ENCODE data around the gene C3orf80. TPM values are rescaled to one million over a fixed set of nuclear protein-coding genes. Genes with fewer than 3 reads are reported as not detected.
A peak's percentile ranks its signal among the peaks of the same experiment; 100 is the strongest.

The C3orf80 gene
- total RNA-seq, 1 experiment from 2014 or later = 0.66 TPM

DNA sequence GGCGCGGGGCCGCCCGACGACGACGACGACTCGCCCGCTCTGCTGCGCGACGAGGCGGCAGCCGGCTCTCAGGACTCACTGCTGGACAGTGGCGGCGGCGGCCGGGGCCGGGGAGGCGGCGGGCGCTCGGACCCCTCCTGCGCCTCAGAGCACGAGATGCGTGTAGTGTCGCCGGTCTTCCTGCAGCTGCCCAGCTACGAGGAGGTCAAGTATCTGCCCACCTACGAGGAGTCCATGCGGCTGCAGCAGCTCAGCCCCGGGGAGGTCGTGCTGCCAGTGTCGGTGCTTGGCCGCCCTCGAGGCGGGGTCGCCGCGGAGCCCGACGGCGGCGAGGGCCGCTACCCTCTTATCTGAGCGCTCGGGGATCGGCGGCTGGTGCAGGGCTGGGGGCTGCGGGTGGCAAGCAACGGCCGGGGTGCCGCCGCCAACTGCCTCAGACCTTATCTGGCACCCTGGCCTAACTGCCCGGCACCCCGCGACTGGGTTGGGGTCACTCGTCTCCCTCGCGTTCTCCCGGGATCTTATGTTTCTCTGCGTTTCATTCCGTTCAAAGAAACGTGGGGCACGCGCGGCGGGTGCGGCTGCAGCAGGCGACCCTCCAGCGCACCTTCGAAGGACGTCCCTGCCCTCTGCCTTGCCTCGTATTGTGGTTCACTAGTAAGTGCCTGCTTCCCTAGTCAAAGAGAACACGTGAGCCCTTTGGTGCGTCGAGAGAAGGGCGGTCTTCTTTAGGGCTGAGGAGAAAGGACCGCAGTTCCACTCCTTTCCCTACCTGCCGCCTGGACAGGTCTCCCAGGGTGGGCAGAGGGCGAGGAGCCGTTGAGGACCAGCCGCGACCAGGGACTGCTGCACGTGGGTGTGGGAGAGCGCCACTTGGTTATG, 1.0 kb downstream of the C3orf80 start (continued):
- TF ChIP-seq, protein P1, sequence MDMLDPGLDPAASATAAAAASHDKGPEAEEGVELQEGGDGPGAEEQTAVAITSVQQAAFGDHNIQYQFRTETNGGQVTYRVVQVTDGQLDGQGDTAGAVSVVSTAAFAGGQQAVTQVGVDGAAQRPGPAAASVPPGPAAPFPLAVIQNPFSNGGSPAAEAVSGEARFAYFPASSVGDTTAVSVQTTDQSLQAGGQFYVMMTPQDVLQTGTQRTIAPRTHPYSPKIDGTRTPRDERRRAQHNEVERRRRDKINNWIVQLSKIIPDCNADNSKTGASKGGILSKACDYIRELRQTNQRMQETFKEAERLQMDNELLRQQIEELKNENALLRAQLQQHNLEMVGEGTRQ (CRISPR knock-in tag; IDR thresholded peaks at IDR 0.05) = peak; percentile 73
- TF ChIP-seq, protein P2, sequence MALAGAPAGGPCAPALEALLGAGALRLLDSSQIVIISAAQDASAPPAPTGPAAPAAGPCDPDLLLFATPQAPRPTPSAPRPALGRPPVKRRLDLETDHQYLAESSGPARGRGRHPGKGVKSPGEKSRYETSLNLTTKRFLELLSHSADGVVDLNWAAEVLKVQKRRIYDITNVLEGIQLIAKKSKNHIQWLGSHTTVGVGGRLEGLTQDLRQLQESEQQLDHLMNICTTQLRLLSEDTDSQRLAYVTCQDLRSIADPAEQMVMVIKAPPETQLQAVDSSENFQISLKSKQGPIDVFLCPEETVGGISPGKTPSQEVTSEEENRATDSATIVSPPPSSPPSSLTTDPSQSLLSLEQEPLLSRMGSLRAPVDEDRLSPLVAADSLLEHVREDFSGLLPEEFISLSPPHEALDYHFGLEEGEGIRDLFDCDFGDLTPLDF (CRISPR knock-in tag; IDR thresholded peaks at IDR 0.05) = peak; percentile 93
- 0 out of 2 replicates have a peak, but pooled peaks have one; percentile 55 for TF ChIP-seq SMAD4 (CRISPR knock-in tag; IDR thresholded peaks at IDR 0.05)
- TF ChIP-seq NFYB (CRISPR knock-in tag; conservative IDR thresholded peaks at IDR 0.05; ENCODE audit: low read depth) = no peak; the same call in 1 of the 2 replicates
- TF ChIP-seq TEAD4 (CRISPR knock-in tag; IDR thresholded peaks at IDR 0.05) = peak; percentile 74; the same call in 1 of the 2 replicates
- TF ChIP-seq, protein P3, sequence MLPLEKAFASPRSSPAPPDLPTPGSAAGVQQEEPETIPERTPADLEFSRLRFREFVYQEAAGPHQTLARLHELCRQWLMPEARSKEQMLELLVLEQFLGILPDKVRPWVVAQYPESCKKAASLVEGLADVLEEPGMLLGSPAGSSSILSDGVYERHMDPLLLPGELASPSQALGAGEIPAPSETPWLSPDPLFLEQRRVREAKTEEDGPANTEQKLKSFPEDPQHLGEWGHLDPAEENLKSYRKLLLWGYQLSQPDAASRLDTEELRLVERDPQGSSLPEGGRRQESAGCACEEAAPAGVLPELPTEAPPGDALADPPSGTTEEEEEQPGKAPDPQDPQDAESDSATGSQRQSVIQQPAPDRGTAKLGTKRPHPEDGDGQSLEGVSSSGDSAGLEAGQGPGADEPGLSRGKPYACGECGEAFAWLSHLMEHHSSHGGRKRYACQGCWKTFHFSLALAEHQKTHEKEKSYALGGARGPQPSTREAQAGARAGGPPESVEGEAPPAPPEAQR (CRISPR knock-in tag; IDR thresholded peaks at IDR 0.05) = no peak
- peak; percentile 91 for TF ChIP-seq ZNF232 (CRISPR knock-in tag; IDR thresholded peaks at IDR 0.05)
- peak; percentile 81; the same call in 1 of the 2 replicates for TF ChIP-seq TCF7 (CRISPR knock-in tag; IDR thresholded peaks at IDR 0.05; ENCODE audit: low read depth)
- TF ChIP-seq CBFB (CRISPR knock-in tag; IDR thresholded peaks at IDR 0.05; ENCODE audit: low read depth) = 0 out of 2 replicates have a peak, but pooled peaks have one; percentile 20
- 0 out of 2 replicates have a peak, but pooled peaks have one; percentile 26 for TF ChIP-seq SP1 (CRISPR knock-in tag; conservative IDR thresholded peaks at IDR 0.05)
- TF ChIP-seq, protein P4, sequence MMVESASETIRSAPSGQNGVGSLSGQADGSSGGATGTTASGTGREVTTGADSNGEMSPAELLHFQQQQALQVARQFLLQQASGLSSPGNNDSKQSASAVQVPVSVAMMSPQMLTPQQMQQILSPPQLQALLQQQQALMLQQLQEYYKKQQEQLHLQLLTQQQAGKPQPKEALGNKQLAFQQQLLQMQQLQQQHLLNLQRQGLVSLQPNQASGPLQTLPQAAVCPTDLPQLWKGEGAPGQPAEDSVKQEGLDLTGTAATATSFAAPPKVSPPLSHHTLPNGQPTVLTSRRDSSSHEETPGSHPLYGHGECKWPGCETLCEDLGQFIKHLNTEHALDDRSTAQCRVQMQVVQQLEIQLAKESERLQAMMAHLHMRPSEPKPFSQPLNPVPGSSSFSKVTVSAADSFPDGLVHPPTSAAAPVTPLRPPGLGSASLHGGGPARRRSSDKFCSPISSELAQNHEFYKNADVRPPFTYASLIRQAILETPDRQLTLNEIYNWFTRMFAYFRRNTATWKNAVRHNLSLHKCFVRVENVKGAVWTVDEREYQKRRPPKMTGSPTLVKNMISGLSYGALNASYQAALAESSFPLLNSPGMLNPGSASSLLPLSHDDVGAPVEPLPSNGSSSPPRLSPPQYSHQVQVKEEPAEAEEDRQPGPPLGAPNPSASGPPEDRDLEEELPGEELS (CRISPR knock-in tag; IDR thresholded peaks at IDR 0.05) = 0 out of 2 replicates have a peak, but pooled peaks have one; percentile 40
- TF ChIP-seq JUN (CRISPR knock-in tag; IDR thresholded peaks at IDR 0.05) = peak; percentile 56; the same call in 1 of the 2 replicates
- 0 out of 2 replicates have a peak, but pooled peaks have one; percentile 33 for TF ChIP-seq ZNF317 (CRISPR knock-in tag; IDR thresholded peaks at IDR 0.05; ENCODE audit: borderline replicate concordance, low read depth)
- TF ChIP-seq ESRRA (CRISPR knock-in tag; IDR thresholded peaks at IDR 0.05; ENCODE audit: borderline replicate concordance) = no peak; the same call in 1 of the 2 replicates
- TF ChIP-seq, protein P5, sequence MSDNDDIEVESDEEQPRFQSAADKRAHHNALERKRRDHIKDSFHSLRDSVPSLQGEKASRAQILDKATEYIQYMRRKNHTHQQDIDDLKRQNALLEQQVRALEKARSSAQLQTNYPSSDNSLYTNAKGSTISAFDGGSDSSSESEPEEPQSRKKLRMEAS (CRISPR knock-in tag; IDR thresholded peaks at IDR 0.05) = peak; percentile 98
- 0 out of 2 replicates have a peak, but pooled peaks have one; percentile 39 for TF ChIP-seq NR1H2 (CRISPR knock-in tag; IDR thresholded peaks at IDR 0.05)
- TF ChIP-seq KAT7 (CRISPR knock-in tag; IDR thresholded peaks at IDR 0.05; ENCODE audit: borderline replicate concordance) = 0 out of 2 replicates have a peak, but pooled peaks have one; percentile 1
- peak; percentile 84; the same call in 1 of the 2 replicates for TF ChIP-seq TEAD1 (CRISPR knock-in tag; IDR thresholded peaks at IDR 0.05)
- peak; percentile 84 for TF ChIP-seq ETV6 (CRISPR knock-in tag; IDR thresholded peaks at IDR 0.05)
- TF ChIP-seq, protein P6, sequence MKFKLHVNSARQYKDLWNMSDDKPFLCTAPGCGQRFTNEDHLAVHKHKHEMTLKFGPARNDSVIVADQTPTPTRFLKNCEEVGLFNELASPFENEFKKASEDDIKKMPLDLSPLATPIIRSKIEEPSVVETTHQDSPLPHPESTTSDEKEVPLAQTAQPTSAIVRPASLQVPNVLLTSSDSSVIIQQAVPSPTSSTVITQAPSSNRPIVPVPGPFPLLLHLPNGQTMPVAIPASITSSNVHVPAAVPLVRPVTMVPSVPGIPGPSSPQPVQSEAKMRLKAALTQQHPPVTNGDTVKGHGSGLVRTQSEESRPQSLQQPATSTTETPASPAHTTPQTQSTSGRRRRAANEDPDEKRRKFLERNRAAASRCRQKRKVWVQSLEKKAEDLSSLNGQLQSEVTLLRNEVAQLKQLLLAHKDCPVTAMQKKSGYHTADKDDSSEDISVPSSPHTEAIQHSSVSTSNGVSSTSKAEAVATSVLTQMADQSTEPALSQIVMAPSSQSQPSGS (CRISPR knock-in tag; IDR thresholded peaks at IDR 0.05; ENCODE audit: borderline replicate concordance, low read depth) = peak; percentile 14; the same call in 1 of the 2 replicates
- TF ChIP-seq GABPB1 (CRISPR knock-in tag; IDR thresholded peaks at IDR 0.05) = no peak
- no peak; the same call in none of the 2 replicates for TF ChIP-seq IRF2 (CRISPR knock-in tag; IDR thresholded peaks at IDR 0.05; ENCODE audit: borderline replicate concordance, low read depth)
- TF ChIP-seq, protein P7, sequence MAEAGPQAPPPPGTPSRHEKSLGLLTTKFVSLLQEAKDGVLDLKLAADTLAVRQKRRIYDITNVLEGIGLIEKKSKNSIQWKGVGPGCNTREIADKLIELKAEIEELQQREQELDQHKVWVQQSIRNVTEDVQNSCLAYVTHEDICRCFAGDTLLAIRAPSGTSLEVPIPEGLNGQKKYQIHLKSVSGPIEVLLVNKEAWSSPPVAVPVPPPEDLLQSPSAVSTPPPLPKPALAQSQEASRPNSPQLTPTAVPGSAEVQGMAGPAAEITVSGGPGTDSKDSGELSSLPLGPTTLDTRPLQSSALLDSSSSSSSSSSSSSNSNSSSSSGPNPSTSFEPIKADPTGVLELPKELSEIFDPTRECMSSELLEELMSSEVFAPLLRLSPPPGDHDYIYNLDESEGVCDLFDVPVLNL (CRISPR knock-in tag; IDR thresholded peaks at IDR 0.05; ENCODE audit: borderline replicate concordance, low read depth) = 0 out of 2 replicates have a peak, but pooled peaks have one; percentile 73
- no peak for TF ChIP-seq ZNF121 (CRISPR knock-in tag; IDR thresholded peaks at IDR 0.05)
- TF ChIP-seq, protein P8, sequence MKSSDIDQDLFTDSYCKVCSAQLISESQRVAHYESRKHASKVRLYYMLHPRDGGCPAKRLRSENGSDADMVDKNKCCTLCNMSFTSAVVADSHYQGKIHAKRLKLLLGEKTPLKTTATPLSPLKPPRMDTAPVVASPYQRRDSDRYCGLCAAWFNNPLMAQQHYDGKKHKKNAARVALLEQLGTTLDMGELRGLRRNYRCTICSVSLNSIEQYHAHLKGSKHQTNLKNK (CRISPR knock-in tag; IDR thresholded peaks at IDR 0.05) = no peak
- TF ChIP-seq NFE2L1 (CRISPR knock-in tag; IDR thresholded peaks at IDR 0.05) = peak; percentile 93
- TF ChIP-seq RORB (CRISPR knock-in tag; IDR thresholded peaks at IDR 0.05) = no peak
- TF ChIP-seq FOXJ3 (CRISPR knock-in tag; IDR thresholded peaks at IDR 0.05; ENCODE audit: borderline replicate concordance) = 0 out of 2 replicates have a peak, but pooled peaks have one; percentile 18

All from WTC11 (cell line).